HG02884 (cell line): ENCODE data around the gene OAF.
"Not testable (repeated sequence)": the region's sequence is repeated elsewhere in the genome, so short reads cannot be mapped to it uniquely, and the experiment has no call there.

ENCODE experiments used
- ATAC-seq: cut with Tn5 transposase; IDR thresholded peaks from one replicate; pipeline ENCODE4 v1.9.1; 2021; ENCODE audit warnings: mild to moderate bottlenecking, moderate library complexity; ENCODE audit not compliant: unreplicated experiment

The OAF gene

DNA sequence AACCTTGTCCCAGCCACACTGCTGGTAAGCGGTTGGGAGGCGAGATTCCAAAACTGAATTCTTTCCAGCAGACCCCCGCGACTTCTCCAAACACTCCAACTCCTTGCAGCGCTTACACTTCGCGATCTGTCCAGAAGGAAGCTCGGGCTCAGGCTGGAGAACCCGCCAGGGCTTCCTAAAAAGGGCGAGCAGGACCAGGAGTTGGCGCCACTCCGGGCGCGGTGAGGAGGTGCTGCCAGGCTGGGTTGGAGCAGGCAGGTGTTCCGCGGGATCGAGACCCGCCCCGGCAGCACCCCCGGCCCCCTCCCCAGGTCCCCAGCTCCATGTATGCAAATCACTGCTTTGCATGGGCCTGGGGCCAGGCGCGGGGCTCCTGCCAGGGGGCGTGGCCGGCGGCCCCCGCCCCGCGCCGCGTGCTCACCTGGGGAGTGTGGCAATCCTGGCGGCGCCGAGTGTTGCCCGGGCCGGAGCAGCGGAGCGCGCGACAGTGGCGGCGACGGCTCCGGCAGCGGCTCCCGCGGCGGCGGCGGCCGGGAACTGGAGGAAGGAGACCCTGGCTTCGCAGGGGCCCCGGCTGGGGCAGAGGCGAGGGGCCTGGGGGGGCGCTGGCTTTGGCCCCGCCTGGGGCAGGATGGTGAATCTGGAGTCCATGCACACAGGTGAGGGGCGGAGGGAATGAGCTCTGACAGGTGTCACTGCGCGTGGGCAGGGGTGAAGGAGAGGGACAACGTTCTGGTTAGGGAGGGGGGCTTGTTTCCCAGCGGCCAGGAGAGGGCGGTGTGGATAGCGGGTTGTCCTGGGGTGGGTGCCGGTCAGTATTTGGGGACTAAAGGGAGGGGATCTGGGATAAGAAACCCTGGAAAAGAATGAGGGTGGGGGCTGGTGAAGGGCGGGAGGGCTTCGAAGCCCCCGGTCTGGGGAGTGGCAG, 29.1 kb downstream of the OAF start, which contains the start of gene POU2F3:
Gene POU2F3, plus strand, starts transcription at position 428 of the 928 bp plus-strand sequence. Its CDS starts 204 bp downstream, at position 632.
- no peak for ATAC-seq

- ATAC-seq, result no peak
These were observed 30.0 kb downstream of the OAF start for GRCh38 chr11:120240866-120241265.

DNA sequence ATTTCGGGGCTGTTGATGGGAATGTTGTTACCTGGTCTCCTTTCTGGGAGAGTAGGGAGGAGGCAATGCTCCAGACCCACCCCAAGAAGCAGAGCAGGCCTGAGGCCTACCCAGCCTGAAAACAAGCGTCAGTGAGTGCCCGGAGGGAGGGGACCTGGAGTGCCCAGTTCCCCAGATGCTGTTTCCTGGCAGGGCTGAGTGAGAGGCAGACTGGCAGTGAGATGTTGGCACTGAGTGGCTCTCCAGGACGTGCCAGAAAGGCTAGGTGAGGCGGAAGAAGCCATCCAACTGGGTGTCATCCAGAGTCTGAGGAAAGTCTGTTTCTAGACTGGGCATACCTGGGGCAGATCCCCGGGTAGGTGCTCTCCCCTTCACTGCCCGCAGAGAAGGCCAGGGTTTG, 30.4 kb downstream of the OAF start:
- ATAC-seq, result no peak

DNA sequence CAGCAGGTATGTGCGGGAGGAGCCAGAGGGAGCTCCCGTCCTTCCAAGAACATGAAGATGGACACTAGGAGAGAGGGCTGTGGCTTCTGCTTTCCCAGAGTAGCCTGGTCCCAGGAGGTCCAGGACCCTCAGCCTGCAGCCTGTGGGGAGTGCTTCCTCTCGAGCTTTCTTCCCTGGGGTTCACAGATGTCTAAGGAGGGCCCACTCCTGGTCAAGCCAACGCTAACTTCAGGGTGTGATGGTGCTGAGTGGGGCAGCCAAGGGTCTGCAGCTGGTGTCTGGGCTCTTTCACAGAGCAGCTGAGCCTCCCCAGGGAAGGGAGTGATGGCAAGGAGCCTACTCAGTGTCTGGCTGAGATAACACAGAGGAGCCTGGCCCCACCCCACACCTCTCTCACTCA, 32.4 kb downstream of the OAF start:
- no peak for ATAC-seq

GRCh38 chr11:120244476-120245365, 33.9 kb downstream of the OAF start:
- no peak for ATAC-seq

DNA sequence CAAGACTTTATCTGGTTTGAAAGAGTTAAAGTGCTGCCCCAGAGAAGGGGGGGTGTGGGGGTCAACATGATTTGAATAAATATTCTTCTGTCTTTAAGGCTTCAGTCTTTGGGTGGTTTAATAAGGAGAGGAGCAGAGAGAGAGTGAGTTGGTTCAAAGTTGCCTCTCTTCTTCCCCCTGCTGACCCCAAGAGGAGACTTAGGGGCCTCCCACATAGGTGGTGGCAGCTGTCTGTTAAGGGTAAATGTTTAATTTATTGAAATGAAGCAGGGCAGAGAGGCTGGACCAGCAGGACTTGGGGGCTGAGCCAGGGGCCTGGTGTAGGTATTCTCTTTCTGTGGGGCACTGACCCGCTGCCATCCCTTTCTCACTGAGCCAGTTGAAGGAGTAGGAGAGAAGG, 34.6 kb downstream of the OAF start:
- no peak for ATAC-seq

- peak; percentile 79 for ATAC-seq
These were observed 37.9 kb downstream of the OAF start for GRCh38 chr11:120248551-120249278.

DNA sequence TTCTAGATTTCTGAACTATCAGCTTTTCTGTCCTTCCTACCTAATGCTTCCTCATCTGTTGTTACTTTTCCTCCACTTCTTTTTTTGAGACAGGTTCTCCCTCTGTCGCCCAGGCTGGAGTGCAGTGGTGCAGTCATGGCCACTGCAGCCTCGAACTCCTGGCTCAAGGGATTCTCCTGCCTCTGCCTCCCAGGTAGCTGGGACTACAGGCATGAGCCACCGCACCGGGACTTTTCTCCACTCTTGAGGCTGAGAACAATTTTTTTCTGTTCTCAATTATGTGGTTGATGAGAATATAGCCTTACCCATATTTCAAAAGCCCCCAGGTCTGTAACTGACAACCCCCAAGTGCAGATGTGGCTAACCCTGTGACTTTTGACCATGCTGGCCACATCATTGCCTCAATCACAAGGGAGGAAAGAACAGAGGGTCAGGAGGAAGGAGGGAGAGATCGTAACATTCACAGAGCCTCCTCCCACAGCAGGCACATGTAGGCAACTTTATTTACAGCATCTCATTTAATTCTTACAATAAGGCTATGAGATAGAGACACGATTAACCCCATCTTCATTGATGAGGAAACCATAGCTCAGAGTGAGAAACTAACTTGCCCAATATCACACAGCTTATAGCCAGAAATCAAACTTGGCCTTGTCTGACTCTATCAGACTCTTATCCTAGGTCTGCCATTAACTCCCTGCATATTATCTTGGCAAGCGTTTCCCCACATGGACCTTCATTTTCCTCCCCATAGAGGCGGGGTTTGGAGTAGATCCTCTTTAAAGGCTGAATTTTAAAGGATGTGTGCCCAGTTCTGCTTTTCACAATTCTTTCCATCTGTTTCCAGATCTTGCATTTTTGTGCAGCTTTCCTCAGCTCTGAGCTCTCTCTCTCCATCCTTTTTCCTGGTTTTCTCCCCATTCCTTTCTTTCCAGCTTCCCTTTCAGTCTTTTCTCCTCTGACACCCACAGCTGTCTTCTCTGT, 38.7 kb downstream of the OAF start:
- ATAC-seq, result no peak

DNA sequence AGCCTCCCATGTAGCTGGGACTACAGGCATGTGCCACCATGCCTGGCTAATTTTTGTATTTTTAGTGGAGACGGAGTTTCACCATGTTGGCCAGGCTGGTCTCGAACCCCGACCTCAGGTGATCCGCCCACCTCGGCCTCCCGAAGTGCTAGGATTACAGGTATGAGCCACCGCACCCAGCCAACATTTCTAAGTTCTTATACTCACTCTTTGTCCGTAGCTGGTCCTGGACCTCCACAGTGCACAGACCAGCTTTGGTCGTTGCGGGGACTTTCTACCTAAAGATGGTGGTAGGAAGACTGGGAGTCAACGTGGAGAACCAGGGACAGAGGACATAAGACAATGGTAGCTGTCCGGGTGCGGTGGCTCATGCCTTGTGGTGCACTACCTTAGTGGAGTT, 42.5 kb downstream of the OAF start:
- ATAC-seq, result not testable (repeated sequence)

DNA sequence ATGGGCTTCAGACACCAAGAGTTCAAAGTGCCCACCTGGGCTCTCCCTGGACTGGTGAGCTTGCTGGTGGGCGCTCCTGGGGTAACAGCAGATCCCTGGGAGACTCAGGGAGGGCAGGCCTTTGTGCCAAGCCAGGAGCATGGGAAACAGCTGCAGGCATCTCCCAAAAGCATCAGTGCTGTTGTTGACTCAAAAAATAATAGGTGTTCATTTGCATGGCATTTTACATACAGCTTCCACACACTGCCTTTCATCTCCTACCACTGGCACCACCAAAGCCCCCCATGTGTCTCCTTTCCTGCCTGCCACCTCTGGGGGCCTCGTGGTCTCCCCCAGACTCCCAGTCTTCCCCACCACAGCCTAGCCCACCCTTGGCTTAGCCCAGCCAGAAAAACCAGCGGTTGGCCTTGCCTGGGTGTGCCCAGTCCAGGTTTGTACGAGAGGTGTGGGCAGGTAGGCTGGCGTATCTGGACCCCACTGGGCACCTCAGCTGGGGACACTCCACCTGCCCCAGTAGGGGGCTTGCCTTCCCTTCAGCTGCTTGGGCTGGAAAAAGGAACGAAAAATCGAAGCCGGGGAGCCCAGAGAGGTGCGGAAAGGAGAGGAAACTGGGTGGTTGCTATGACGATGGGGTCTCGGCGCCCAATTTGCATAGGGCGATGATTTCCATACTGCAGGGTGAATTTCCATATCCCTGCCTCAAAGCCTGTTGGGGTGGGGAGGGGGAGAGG, 44.1 kb downstream of the OAF start:
- no peak for ATAC-seq

- no peak for ATAC-seq
These were observed 44.7 kb downstream of the OAF start for GRCh38 chr11:120255519-120255866.

DNA sequence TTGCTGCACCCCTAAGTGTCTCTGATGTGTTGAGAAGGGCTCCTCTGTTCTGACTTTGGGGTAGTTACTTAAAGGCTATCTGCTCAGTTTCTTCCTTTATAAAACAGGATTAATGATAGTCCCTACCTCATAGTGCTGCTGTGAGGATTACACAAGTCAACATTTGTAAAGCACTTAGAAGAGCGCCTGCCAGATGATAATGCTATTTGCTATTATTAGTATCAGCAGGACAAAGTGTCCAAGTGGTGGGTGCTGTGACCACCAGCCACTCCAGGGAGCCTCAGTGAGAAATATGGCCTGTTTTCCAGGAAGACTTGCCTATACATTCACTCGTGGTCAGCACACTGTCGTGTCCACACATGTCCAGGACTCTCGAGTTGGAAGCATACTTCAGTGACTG, 45.3 kb downstream of the OAF start:
- no peak for ATAC-seq

DNA sequence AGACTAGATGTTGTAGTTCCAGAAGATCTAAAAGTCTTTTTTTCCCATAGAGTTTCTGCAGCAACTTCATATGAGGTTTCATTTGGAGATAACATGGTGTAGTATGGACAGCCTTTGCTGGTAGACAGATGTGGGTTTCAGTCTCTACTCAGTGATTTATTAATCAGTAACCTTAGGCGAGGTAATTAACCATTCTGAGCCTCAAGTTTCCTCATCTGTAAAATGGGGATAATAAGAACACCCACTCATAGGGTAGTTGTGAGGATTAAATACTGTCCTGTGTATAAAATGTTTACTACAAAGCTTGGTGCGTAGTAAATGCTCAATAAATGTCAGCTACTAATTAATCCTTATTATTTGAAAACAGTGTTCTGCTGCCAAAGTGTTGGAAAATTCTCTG, 45.9 kb downstream of the OAF start:
- ATAC-seq, result no peak

DNA sequence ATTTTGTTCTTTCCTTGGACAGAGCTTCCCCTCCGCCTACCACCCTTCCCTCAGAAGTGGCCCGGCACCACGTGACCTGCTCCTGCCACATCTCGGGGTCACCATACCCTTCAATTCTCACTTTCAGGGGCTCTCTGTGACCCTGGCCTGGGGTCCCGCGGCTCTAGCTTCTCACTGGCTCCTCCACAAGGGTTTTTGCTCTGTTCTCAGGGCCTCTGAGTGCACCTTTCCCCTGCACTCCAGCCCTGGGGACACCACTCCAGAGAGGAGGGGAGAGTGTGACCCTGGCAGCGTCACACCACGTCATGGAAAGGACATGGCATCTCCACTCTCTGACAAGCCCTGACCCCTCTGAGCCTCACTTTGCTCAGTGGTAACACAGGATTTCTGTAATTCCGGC, 46.5 kb downstream of the OAF start:
- ATAC-seq, result no peak

- ATAC-seq, result no peak
These were observed 47.8 kb downstream of the OAF start for GRCh38 chr11:120258661-120259060.

DNA sequence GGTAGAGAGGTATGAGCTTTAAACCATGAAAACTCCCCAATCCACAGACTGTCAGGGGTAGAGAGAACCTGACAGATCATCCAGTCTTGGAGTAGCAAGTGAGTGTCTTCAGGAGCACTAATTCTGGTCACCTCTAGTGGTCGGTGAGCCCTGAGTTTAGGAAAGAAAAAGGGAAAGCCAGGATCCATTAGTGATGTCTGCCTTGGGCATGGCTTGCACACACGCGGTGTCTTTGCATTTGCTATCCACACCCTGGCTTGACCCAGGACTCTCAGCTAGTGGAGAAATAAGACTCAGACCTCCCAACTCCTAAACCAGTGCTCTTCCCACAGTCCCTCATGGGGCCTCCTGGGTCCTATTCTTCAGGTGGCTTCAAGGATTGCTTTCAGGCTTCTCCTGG, 48.4 kb downstream of the OAF start:
- ATAC-seq, result no peak

GRCh38 chr11:120259988-120260565, 49.2 kb downstream of the OAF start:
- no peak for ATAC-seq

- ATAC-seq, result no peak
These were observed 49.8 kb downstream of the OAF start for GRCh38 chr11:120260616-120261015.

DNA sequence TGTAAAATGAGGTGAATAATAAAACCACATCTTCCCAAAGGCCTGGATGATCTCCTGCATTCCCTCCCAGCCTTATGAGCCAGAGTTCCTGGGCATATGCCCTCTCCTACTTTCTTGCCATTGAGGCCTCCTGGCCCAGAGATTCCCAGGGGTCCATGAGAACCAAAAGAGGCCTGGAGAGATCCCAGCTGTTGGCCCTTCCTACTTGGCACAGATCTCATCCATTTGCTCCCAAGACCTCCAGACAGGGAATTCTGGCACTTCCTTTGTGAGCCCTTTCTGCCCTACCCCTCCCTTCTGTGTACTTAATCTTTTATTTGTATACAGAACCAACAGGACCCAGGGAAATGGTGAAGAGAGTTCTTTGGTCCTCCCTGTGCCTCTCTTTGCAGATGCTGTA, 50.5 kb downstream of the OAF start:
- ATAC-seq, result no peak
